Left lobe of liver (tissue), 2 donors: ENCODE measurements around the gene NIP7. TPM values are rescaled to one million over a fixed set of nuclear protein-coding genes. Genes with fewer than 3 reads are reported as not detected.

Experiments used
- ATAC-seq: fragments of 200-7000 bp; cut with Tn5 transposase; one replicate; pipeline ENCODE4 v1.9.1; 2020; ENCODE audit warnings: mild to moderate bottlenecking, moderate library complexity
- DNase-seq: peaks from one replicate; pipeline ENCODE4 v3.0.0-alpha.2; 2020; ENCODE audit warnings: low spot score
- total RNA-seq: library from RNA; stranded (reverse); gene quantifications from one replicate; pipeline ENCODE4 v1.2.1, GENCODE V29; 2021
- donor health status: DM: no; HTN: no; CAD: no; lungs with moderate emphysema.
- donor health status: DM: no; HTN: yes; CAD: no.

Gene NIP7
- total RNA-seq, 1 donor from 2014 or later: 8.1 TPM

- ATAC-seq (no peak), DNase-seq (no peak)
Measured at GRCh38 chr16:69381231-69381630, 41.7 kb downstream of the NIP7 start.

- DNase-seq (no peak), ATAC-seq (no peak)
Measured at GRCh38 chr16:69382421-69382820, 42.8 kb downstream of the NIP7 start.

- ATAC-seq (no peak), DNase-seq (no peak)
Measured at GRCh38 chr16:69384974-69385373, 45.4 kb downstream of the NIP7 start.

GRCh38 chr16:69386596-69386995 lies 47.0 kb downstream of the NIP7 start:
- no peak for DNase-seq
- ATAC-seq: no peak

Other genes with a start within 250 kb of the NIP7 start
- 0.53 TPM for gene HAS3, start 234.1 kb upstream of the NIP7 start, total RNA-seq
- gene CHTF8, start 207.2 kb upstream of the NIP7 start, total RNA-seq: 59.1 TPM
- gene UTP4, start 207.1 kb upstream of the NIP7 start, total RNA-seq: 17.6 TPM
- gene SNTB2, start 152.6 kb upstream of the NIP7 start, total RNA-seq: 11.6 TPM
- gene VPS4A, start 28.4 kb upstream of the NIP7 start, total RNA-seq: 12.9 TPM
- 22.0 TPM for gene PDF, start 9.2 kb upstream of the NIP7 start, total RNA-seq
- gene COG8, start 208 bp upstream of the NIP7 start, total RNA-seq: 27.8 TPM
- gene TMED6, start 12.0 kb downstream of the NIP7 start, total RNA-seq: 3.1 TPM
- gene TERF2, start 46.2 kb downstream of the NIP7 start, total RNA-seq: 12.0 TPM
- gene CYB5B, start 84.8 kb downstream of the NIP7 start, total RNA-seq: 27.1 TPM
- gene NFAT5, start 226.2 kb downstream of the NIP7 start, total RNA-seq: 10.0 TPM